H1 (cell line): Measurements from ENCODE around the gene C1orf21. TPM values are rescaled to one million over a fixed set of nuclear protein-coding genes. Genes with fewer than 3 reads are reported as not detected.

Experiments
- BCL11A ChIP-seq, 2 experiments: IDR thresholded peaks; one replicate each; pipeline ENCODE4 v1.6.1; 2011; ENCODE audit warnings: low read depth in 2 of 2, low read length in 2 of 2, mild to moderate bottlenecking in 2 of 2
- CBX8 ChIP-seq: fragments of 300-800, 300-1000 bp; sonication (generic); IDR thresholded peaks from 2 replicates; pipeline ENCODE4 v1.7.1; 2016; ENCODE audit warnings: low read depth, low read length, borderline replicate concordance
- CHD7 ChIP-seq: fragments of 300-600 bp; sonication (generic); IDR thresholded peaks from 2 replicates; pipeline ENCODE4 v1.7.1; 2012; ENCODE audit warnings: low read length, moderate library complexity, mild to moderate bottlenecking, inconsistent platforms; ENCODE audit not compliant: insufficient replicate concordance
- JUN ChIP-seq: IDR thresholded peaks from 2 replicates; pipeline ENCODE4 v1.6.1; 2011; ENCODE audit warnings: low read depth, mild to moderate bottlenecking, improper control_type of control experiment, low read length
- KDM1A ChIP-seq: fragments of 200-600, 300-600 bp; sonication (generic); IDR thresholded peaks from 2 replicates; pipeline ENCODE4 v1.7.1; 2016; ENCODE audit warnings: mild to moderate bottlenecking, low read length, borderline replicate concordance
- NANOG ChIP-seq: IDR thresholded peaks from 2 replicates; pipeline ENCODE4 v1.6.1; 2011; ENCODE audit warnings: low read length, low read depth, mild to moderate bottlenecking, inconsistent platforms; ENCODE audit not compliant: insufficient read depth, poor library complexity, severe bottlenecking
- NRF1 ChIP-seq: IDR thresholded peaks from 2 replicates; pipeline ENCODE4 v1.6.1; 2011; ENCODE audit warnings: mild to moderate bottlenecking, low read depth, low read length, improper control_type of control experiment
- RAD21 ChIP-seq, 2 experiments: IDR thresholded peaks in 1 of 2; conservative IDR thresholded peaks in 1 of 2; 2 replicates each; pipeline ENCODE4 v1.6.1; 2011; ENCODE audit warnings: low read depth in 2 of 2, low read length in 2 of 2, improper control_type of control experiment in 1 of 2, inconsistent platforms in 1 of 2, mild to moderate bottlenecking in 1 of 2, moderate library complexity in 1 of 2
- SIN3A ChIP-seq, 2 experiments: IDR thresholded peaks in 1 of 2; conservative IDR thresholded peaks in 1 of 2; 2 replicates each; pipeline ENCODE4 v1.6.1; 2011 to 2012; ENCODE audit warnings: low read length in 2 of 2, improper control_type of control experiment in 1 of 2, low read depth in 1 of 2, mild to moderate bottlenecking in 1 of 2
- SIRT6 ChIP-seq: IDR thresholded peaks from one replicate; pipeline ENCODE4 v1.7.1; 2012; ENCODE audit warnings: low read length, inconsistent platforms
- TEAD4 ChIP-seq: IDR thresholded peaks from 2 replicates; pipeline ENCODE4 v1.6.1; 2012; ENCODE audit warnings: low read depth, low read length, inconsistent platforms, mixed read lengths
- polyA plus RNA-seq, 7 experiments: library from polyadenylated mRNA; depleted of rRNA in 3 of 7; stranded (reverse) in 5 of 7; unstranded in 2 of 7; fragments of >200 nt in 5 of 7; fragments of 200-250 nt in 2 of 7; gene quantifications; 1 replicate in 5 of 7; 2 replicates in 1 of 7; 4 replicates in 1 of 7; pipeline versions ENCODE4 v1.2.1 to v1.2.3, GENCODE V29; 2011 to 2013; ENCODE audit warnings: missing spikeins in 2 of 7, mixed read lengths in 2 of 7
- total RNA-seq: library from RNA; stranded (reverse); fragmentation: NEBNext Ultra II Directional; extraction: Animal tissue kit (Norgen Biotek cat#: 25700); gene quantifications from 2 replicates; pipeline ENCODE4 v1.2.1, GENCODE V29; 2021

Gene C1orf21
- total and polyA plus RNA-seq, 2 of the 8 experiments (the other 6 are each of a cell fraction or from before 2014, with no cell fraction given) = 16.6 to 51.0 TPM

- TF ChIP-seq CHD7 = no peak
- no peak for TF ChIP-seq RAD21 (IDR thresholded peaks at IDR 0.05 in 1 of 2, conservative IDR thresholded peaks at IDR 0.05 in 1 of 2; ENCODE audit: low read depth in 2 of 2, low read length in 2 of 2)
- no peak for TF ChIP-seq NANOG
- no peak for TF ChIP-seq BCL11A (IDR thresholded peaks at IDR 0.05; ENCODE audit: low read depth in 2 of 2, low read length in 2 of 2)
- TF ChIP-seq SIRT6 = no peak
- no peak for TF ChIP-seq KDM1A
- TF ChIP-seq TEAD4 = no peak
- TF ChIP-seq NRF1 = no peak
- no peak for TF ChIP-seq JUN
- no peak for TF ChIP-seq CBX8
- TF ChIP-seq SIN3A (conservative IDR thresholded peaks at IDR 0.05 in 1 of 2, IDR thresholded peaks at IDR 0.05 in 1 of 2; ENCODE audit: low read depth in 1 of 2, low read length in 2 of 2) = no peak
Measured at GRCh38 chr1:184530226-184530625, 143.4 kb downstream of the C1orf21 start (continued).
